GM12892 (cell line): ENCODE measurements around the gene PON1. TPM values are rescaled to one million over a fixed set of nuclear protein-coding genes. Genes with fewer than 3 reads are reported as not detected.

ENCODE experiments used
- DNase-seq: peaks from one replicate; pipeline ENCODE4 v3.0.0; 2011; ENCODE audit not compliant: insufficient read length
- FAIRE-seq: peaks from 2 replicates; lab custom pipeline; 2011; peaks lifted over from hg19 to GRCh38; lab: Jason Lieb, UNC
- POLR2A ChIP-seq: IDR thresholded peaks from 2 replicates; pipeline ENCODE4 v1.6.1; 2011; ENCODE audit warnings: low read depth, low read length, control low read depth
- POLR2AphosphoS5 ChIP-seq: IDR thresholded peaks from 2 replicates; pipeline ENCODE4 v1.6.1; 2011; ENCODE audit warnings: low read depth, low read length, control low read depth
- TAF1 ChIP-seq: IDR thresholded peaks from 2 replicates; pipeline ENCODE4 v1.6.1; 2011; ENCODE audit warnings: low read depth, mild to moderate bottlenecking, control low read depth, low read length, borderline replicate concordance
- polyA plus RNA-seq: library from polyadenylated mRNA; unstranded; fragments of >200 nt; gene quantifications from one replicate; pipeline ENCODE4 v1.2.1, GENCODE V29; 2012; ENCODE audit warnings: missing spikeins, inconsistent platforms; ENCODE audit not compliant: missing spikeins

Gene PON1
- polyA plus RNA-seq = not detected

DNA sequence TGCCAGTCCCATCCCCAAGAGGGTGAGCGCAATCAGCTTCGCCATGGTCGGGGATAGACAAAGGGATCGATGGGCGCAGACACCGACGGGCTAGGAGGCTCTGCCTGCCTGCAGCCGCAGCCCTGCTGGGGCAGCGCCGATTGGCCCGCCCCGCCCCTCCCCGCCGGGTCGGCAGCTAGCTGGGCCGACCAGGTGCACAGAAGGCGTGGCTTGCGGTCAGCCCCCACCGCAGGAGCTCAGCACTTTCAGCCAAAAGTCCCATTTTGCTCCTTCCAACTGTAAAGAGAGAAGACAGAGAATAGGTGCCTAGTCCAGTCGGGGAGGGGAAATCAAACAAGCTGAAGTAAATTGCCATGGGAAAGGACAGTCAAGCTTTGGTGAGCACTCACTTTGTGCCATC lies at the start of gene PON1:
TSS of gene PON1 (minus strand) at position 102 of the 400 bp plus-strand sequence. CDS start at position 45, 57 bp downstream.
- TF ChIP-seq TAF1 = no peak
- no peak for TF ChIP-seq POLR2A
- no peak for TF ChIP-seq POLR2AphosphoS5
- DNase-seq = no peak
- FAIRE-seq = no peak

DNA sequence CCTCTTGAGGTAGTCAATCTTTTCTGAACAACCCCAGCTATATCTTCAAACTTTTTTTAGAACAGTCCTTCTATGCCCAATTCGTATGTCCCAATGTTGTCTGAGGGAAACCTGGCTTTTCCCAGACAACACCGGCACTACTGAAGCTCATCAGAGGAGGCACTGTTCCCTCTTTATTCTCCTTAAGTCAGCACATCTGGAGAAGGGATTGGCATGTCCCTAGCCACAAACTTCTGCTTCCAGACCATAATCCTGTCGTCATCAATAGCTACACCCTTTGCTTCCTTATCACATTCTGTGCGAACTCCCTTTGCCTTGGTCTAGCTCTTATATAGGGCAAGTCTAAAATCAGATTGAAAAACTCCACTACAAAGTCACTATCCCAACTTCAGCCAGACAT lies 49.0 kb upstream of the PON1 start:
- no peak for TF ChIP-seq TAF1
- no peak for TF ChIP-seq POLR2A
- TF ChIP-seq POLR2AphosphoS5 = no peak
- no peak for DNase-seq
- no peak for FAIRE-seq

DNA sequence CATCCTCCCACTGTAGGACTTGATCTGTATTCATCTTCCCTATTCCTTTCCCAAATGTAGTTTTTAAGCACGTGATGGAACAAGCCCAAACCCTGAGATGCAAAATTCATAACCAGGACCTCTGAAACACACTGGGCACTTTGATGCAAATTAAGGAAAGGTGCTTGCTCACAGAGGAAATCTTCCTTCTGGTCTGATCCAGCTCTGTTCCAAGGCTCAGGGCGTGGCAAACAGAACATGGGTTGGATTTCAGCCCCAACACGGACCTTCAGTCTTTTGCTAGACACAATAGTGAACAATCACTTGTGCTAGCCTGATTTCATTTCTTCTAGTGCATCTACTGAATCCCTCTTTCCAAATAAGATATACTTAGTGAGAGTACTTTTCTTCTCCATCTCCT lies 43.9 kb upstream of the PON1 start:
- FAIRE-seq (no peak), DNase-seq (no peak)
- no peak for TF ChIP-seq POLR2A
- no peak for TF ChIP-seq POLR2AphosphoS5
- TF ChIP-seq TAF1 = no peak

DNA sequence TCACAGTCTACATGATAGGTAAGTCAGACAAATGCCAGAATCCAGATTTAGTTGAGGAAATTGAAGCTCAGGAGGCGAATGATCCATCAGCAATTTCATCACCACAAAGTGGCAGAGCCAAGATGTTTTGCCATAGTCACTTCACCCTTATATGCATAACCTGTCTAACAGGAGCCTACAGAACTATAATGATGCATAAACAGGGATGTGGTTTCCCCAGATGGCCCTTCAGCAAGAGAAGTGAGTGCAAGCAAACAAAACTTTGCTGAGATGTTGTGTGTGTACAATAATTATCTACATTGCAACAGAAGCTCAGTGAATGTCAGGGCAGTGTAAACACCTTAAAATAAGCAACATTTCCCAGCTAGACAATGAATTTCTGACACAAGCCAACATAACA lies 43.3 kb upstream of the PON1 start:
- FAIRE-seq (no peak), DNase-seq (no peak)
- no peak for TF ChIP-seq POLR2A
- TF ChIP-seq TAF1 = no peak
- TF ChIP-seq POLR2AphosphoS5 = no peak

DNA sequence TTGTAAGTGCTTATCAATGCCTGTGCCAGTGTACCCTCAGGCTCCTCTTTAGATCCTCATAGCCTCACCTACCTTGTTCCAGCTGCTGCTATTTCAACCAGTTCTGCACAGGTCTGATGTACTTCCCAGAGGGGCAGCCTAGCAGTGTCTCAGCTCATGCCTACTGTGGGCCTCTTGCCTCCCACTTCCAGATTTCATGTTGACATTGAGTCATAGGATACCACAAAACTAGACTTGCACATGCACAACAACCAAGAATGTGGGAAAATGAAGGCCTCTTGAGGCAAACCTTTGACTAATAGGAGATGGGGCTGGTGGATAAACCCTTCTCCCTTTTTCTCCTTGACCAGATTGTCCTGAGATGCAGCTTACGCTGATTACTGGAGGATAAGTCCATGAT lies 40.8 kb upstream of the PON1 start:
- TF ChIP-seq POLR2AphosphoS5 (no peak), POLR2A (no peak)
- FAIRE-seq (no peak), DNase-seq (no peak)

DNA sequence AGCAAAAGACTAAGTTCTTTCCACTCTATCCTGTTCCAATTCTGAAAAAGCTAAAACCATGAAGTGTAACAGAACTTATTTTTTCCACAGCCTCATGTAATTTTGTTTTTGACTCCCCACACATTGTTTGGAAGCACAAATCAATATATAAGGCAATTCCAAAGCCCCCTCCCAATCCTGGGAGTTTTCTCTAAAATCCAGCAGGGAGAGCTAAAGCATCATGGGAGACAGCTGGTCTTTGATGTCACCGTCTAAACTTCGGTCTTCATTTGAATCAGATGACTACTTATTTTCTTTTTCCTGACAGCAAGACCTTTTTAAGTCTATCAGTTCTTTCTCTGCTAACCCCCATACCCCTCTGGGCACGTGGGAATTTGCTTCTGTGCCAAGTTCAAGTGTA lies 33.3 kb upstream of the PON1 start:
- no peak for FAIRE-seq
- DNase-seq = no peak
- TF ChIP-seq TAF1 (no peak), POLR2A (no peak), POLR2AphosphoS5 (no peak)

DNA sequence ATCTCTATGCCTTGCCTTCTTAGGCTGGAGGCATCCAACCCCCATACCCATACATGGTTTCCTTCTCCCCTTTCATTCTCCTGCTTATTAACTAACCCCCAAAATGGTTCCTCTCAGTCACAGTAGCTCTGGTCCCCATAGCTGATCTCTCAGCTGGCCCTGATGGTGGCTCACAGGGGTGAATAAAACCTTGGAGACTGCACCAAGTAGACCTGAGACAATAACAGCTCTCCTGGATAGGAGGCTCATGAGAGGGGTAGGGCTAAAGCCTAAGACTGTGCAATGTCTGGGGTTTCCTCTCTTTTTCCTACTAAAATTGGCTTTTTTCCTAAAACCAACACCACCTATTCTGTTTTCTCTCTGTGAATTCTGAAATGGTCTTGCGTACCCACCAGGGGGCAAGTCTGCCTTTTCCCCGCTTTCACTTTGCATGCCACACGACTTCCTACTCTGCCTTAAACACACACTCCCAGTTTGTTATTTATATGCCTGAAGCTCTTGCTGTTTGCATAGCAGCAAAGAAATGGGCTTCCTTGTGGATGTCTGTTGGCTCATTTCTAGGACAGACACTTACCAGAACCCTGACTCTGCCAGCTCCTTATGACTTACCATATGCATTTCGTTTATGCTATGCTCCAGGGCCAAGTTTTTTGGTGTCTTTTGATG lies 18.4 kb upstream of the PON1 start:
- TF ChIP-seq TAF1 (no peak), POLR2A (no peak), POLR2AphosphoS5 (no peak)
- DNase-seq (no peak), FAIRE-seq (no peak)

DNA sequence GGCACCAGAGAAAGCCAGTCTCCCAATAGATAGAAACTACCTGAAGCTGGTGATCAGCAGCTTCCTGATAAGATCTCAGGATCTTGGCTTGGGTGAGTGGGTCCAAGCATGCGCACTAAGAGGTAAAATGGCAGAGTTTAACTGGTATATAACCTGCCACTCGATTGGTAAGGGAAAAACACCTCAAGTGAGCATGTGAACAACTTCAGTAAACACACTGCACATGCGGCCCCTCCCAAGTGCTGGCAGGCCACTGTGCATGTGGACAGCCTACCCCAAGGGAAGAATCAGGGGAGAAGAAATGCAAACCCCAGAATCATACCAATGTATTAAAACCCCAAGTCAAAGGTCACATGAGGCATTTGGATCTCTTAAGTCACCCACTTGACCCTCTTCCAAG lies 17.7 kb upstream of the PON1 start:
- FAIRE-seq = no peak
- DNase-seq = no peak
- TF ChIP-seq POLR2A = no peak
- no peak for TF ChIP-seq POLR2AphosphoS5
- no peak for TF ChIP-seq TAF1

DNA sequence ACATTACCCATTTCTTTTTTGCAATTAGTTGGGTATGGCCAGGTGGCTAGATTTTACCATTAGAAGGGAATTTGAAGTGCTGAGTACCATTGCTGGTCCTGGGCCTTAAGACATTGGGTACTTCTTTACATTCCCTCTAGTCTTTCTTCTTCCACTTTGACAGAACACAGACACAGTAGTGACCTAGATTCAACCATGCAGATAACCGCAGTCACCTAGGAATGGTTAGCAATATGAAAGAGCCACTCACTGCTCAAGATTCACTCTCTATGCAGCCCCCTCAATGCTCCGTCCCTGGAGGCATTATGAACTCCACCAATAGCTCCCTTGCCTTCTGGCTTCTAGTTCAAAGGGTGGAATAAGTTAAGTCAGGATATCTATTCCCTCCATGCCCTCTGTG lies 16.2 kb upstream of the PON1 start:
- TF ChIP-seq POLR2A (no peak), TAF1 (no peak), POLR2AphosphoS5 (no peak)
- FAIRE-seq = no peak
- DNase-seq = no peak

DNA sequence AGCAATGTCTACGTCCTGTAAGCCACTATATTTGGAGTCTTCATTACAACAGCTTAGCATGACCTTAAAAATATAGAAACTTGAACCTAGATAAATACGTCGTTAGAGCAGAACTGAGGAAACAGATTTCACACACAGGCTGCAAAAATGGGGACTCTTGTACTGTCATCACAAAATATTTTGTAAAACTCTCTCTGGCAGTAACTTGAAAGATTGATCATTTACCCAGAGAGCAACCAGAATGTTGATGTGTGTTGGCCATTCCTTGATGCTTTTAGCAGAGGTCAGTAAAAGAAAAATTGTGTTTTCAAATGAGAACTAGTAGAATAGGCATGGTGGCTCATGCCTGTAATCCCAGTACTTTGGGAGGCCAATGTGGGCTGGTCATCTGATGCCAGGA lies 14.5 kb upstream of the PON1 start:
- no peak for DNase-seq
- FAIRE-seq = no peak
- no peak for TF ChIP-seq POLR2A
- TF ChIP-seq TAF1 = no peak
- no peak for TF ChIP-seq POLR2AphosphoS5

DNA sequence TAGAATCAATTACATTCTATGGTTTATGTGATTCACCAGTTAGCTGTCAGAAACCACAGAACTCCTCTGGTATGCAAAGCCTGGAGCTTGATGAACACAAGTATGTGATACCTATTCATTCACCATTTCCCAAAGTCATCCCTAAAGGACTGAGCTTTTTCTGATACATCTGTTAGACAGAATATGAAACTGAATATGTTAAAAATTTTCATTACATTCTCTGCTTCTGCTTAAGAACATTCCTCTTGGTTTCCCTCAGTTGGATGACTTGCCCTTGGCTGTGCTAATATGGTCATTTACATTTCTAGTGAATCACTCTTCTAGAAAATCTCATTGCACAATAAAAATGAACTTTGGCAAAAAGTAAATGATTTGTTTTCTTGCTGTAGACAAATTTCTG lies 10.8 kb upstream of the PON1 start:
- DNase-seq (no peak), FAIRE-seq (no peak)
- TF ChIP-seq TAF1 (no peak), POLR2AphosphoS5 (no peak), POLR2A (no peak)

DNA sequence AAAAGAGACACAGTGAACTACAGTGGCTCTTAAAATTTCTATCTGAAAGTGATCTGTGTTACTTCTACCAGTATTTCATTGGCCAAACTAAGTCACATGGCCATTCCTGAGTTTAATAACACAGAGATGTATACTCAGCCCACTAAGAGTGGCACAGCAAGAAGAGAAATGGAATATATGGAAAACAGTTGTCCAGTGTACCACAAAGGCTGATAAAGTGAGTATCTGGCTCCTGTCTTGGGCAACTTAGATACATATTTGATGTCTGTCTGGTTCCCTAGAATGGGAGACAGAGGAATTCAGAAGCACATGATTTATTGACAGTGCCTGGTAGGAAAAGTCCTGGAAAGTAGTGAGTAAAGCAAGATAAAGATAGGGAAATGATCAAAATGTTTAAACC lies 10.1 kb upstream of the PON1 start:
- no peak for DNase-seq
- FAIRE-seq = no peak
- TF ChIP-seq POLR2A (no peak), POLR2AphosphoS5 (no peak), TAF1 (no peak)
